GM18909 (cell line): ENCODE data around the gene CETN2.

Source experiments
- ATAC-seq: cut with Tn5 transposase; IDR thresholded peaks from one replicate; pipeline ENCODE4 v1.9.1; 2021; ENCODE audit warnings: mild to moderate bottlenecking; ENCODE audit not compliant: unreplicated experiment, poor library complexity

The CETN2 gene

DNA sequence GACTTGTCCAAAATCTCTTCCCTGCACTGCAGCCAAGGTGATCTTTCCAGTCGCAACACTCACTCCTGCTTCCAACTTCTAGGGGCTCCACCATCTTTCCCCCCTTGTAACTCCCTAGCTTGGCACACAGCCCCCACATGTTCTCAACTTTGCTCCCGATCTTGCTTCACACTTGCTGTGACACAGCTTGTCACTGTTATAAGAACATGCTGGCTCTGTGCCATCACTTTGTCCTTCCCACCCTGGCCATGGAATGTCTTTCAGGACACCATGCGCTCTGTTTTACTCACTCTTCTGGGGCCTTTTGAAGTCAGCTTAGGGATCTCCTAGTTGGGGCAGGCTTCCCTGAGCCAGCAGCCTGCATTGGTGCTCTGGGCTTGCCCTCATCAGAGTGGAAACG is 2.8 kb upstream of the CETN2 start:
- ATAC-seq, result no peak

DNA sequence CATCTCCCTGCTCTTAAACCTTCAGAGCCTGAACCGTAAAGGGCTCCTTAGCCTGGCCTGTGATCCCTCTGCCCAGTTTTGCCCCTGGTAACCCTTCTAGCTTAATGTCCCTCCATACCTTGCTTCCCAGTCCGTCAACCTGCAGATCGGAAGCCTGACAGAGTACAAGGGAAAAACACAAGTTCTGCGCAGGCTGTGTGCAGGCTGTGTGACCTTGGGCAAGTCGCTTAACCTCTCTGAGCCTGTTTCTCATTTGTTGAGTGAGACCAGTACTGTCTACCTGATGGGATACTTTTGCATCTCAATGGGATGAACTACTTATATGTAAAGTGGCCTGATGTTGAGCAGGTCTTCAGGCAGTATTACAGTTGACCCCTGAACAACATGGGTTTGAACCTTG is 2.0 kb upstream of the CETN2 start:
- ATAC-seq, result no peak

DNA sequence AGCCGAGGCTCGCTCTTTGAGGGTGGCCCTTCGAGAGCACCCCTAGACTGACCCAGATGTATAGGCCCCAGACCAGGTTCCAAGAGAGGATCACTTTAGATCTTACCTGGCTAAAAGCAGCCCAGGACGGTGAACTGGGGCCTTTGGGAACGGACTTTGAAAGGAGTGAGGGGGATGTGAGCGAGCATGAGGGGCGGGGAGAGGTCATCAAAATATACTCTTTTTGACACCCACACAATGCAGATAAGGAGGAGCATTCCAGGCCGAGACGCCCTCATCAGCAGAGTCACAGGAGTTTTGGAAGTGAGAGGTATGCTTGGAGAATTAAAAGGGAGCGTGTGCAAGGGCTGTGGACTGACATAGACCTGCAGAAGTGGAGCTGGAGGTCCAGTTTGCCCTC is 834 bp upstream of the CETN2 start:
- ATAC-seq, result no peak

DNA sequence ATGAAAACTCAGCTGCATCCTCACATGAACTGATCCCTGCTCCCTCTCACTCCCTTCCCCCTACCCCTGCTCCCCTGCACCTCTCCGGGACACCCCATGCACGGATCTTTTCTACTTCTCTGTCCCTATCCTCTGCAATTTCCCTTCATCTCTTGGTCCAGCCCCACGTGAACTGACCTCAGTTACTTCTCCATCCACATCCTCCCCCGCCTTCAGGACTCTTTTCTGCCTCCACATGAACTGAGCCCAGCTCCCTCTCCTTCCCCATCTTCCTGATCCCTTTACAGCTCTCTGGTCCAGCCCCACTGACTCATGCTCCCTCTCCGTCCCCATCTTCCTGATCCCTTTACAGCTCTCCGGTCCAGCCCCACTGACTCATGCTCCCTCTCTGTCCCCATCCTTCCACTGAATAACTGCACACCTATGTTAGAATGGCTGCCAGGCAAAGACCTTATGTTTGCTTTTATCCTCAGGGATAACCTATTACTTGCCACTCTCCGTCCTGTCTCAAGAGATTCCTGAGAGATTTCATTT is 5.6 kb downstream of the CETN2 start:
- no peak for ATAC-seq

DNA sequence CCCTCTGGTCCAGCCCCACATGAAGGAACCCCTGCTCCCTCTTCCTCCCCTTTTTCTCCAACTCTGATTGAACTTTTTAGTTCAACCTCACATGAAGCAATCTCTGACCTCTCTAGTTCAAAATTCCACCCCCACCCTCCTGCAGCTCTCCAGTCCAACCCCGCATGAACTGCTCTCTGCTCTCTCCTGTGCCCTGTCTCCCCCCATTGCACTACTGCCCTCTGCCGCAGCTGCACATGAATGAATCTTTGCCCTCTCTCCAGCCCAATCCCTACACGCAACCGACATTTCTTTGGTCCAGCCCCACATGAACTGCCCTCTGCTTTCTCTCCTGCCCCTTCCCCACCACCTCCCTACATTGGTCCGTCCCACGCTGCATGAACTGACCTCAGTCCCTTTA is 6.9 kb downstream of the CETN2 start:
- ATAC-seq, result no peak

DNA sequence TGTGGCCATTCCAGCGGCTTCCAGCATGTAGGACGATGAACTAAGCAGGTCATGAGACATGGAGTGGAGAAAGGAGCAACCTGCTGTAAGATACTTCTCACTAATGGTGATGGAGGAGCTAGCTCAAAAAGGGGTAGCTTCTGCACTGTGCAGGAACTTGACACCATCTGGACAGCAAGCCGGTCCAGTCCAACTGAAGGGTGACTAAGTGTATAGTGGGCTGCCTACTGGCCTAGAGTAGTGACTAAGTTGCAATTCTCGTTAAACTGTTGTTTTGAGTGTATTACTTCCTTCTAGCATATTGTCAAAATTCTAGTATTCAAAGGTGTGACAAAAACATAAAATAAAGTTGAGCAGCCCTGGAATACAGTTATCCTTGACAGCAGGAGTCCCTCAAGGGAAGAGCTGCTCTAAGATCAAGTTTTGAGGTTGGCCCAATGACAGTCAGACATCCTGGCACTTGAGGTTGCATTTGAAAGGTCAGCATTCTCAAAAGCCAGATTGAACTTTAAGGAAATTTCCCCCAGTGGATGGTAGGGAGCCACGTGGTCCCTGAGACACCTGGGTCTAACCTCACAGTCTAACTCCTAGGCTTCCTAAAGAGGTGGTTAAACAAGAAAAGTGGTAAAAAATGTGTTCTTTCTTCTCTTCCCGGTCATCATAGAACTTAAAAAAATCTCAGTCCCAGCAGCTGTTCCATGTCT is 8.0 kb downstream of the CETN2 start:
- no peak for ATAC-seq

DNA sequence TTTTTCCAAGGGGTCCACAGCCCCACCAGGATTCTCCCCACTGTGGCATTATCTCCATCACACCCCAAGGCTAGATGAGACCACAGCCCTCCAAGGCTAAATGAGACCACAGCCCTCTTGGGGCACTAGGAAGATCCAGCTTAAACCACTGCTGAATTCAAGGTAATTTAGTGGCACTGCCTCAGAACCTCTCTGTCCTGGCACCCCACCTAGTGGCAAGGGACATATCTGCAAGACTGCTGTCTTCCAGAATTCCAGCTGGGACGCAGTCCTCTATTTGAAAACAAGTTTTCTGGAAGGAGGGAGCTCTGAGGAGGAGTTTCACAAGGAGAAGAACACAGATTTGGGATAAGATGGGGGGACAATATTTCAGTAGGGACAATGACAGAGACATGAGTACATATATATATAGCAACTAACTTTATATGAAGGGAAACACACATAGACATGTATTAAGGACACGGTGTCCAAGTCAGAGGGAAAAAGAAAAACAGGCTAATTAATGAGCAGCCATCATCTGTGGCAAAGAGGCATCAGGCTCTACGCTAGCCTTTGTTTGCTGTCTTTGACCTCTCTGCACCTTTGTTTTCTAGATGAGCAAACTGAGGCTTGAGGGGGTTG is 9.3 kb downstream of the CETN2 start:
- no peak for ATAC-seq

DNA sequence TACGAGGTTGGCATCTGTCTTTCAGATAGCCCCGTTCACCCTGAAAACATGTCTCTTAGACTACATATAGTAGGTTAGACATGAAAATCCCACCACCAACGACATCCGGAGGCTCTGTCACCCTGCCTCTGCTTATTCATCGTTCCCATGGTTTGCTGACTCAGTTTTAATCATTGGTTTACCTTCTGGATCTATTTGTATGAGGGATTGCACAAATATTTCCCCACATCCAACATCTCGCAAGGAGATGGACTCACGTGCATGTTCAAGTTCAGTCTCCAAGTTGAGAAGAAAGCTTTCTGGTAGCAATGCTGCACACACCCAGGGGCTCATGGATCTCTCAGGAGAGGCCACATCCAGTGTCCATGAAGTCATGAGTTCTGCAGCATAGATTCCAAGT is 10.8 kb downstream of the CETN2 start:
- no peak for ATAC-seq

DNA sequence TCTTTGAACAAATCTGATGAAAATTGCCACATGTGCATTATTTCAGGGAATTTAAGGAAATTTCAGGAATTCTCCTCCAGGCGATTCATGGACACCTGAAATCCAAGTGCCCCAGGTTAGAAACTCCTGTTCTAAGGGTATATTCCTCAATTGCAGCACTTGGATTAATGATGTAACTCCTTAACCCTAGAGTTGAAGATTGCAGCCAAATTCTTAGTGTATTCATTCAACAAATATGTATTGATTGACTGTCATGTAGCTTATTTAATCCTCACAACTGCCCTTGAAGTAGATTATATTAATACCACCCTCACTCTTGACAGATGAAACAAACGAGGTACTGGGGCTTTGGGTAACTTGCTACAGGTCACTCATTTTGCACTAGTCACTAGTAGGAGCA is 11.3 kb downstream of the CETN2 start:
- ATAC-seq, result no peak

DNA sequence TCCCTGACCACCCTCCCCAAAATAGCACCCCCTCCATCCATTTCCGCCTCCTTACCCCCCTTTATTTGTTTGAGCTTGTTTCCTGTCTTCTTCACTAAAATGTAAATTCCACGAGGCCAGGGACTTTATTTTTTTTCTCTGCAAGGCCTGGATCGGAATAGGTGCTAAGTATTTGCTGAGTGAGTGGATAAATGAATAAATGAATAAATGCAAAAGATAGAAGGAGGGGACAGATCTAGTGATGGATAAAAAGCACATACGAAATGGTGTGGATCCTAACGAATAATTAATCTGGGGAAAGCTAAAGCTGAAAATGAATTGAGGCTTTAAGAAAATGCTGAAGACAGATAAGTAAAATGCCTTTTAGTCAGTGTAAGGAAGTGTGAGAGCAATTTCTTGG is 12.2 kb downstream of the CETN2 start:
- ATAC-seq, result no peak

DNA sequence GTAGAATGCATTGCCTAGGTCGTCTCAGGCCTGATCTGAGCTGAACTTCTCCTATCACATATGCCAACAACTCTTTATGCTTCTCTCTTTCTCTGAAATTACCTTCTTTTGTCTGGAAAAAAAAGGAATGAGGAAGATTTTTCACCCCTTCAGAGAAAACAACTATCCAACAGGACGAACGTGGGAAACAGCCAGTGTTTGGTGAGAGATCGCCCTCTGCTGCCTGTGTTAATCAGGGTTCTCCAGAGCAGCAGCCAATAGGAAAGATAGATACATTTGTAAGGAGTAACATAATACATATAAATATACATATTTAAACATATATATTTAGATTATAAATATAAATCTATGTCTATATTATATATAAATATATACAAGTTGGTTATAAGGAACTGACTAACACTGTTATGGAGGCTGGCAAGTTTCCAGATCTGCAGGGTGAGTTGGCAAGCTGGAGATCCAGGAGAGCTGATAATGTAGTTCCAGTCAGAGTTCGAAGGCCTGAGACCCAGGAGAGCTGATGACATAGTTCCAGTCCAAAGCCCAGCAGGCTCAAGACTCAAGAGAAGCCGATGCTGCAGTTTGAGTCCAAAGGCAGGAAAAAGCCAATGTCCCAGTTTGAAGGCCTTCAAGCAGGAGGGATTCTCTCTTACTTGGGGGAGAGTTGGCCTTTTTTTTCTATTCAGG is 13.3 kb downstream of the CETN2 start:
- ATAC-seq, result no peak

DNA sequence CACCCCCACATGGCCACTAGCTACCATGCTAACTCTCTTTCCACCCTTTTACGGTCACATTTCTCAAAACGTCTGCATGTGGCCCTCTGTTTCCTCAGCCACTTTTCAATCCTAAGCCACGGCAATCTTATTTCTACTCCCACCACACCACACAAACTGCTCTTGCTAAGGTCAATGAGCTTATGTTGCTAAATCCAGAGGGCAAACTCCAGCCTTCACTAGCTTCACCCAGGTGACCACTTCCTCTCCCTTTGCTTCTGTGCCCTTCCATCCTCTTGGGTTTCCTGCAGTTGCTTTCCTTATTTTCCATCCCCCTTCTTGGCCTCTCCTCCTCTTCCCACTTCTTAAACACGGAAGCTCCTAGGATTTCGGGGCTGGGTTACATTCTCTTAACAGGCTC is 16.5 kb downstream of the CETN2 start:
- no peak for ATAC-seq

DNA sequence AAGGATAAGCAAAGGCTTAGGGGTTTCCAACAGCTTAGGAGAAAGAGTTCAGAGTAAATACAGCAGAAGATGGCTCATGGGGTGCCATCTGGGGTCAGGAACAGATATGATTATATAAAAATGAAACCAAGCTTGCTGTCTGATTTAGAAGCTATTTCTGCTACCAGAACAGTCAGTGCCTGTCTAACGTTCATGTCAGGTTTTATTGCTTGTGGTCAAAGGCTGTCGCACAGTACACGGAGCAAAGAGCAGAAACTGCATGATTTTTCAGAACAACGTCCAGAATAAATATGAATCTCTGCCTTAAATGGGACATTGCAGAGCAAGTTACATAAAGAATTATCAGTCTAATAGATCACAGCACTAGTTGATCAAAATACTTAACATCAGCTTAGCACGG is 17.4 kb downstream of the CETN2 start:
- ATAC-seq, result no peak

DNA sequence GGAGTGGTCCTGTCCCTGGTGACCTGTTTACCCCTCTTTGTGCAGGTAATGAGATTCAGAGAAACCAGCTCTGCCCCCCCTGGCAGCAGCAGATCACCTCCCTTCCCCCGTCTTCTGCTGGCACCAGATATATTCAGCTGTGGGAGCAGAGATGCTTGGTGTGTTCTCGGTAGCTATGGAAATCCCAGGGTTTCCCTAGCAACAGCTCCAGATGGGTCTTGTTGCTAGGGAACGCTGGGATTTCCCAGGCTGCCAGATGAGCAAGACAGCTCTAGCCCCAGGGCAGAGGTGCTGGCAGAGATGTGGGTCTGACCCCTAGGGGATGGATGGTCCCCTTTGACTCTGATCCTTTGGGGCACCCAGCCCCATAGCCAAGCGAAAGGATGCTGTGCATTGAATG is 20.2 kb downstream of the CETN2 start:
- no peak for ATAC-seq

DNA sequence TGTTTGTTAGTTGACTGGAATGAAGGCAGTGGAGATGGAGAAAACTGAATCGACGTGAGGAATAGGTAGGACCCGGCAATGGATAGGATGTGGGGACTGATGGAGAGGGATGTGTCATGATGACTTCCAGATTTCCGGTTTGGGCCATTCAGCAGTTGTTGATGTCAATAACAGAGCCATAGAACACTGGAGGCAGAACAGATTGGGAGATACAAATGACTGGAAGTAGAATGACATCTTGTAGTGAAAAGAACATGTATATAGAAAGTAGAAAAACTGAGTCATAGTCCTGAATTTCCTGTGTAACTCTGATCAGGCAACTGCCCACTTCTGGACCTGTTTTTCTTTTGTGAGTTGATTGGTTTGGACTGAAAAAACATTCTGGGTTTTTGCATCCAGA is 24.5 kb downstream of the CETN2 start:
- no peak for ATAC-seq

DNA sequence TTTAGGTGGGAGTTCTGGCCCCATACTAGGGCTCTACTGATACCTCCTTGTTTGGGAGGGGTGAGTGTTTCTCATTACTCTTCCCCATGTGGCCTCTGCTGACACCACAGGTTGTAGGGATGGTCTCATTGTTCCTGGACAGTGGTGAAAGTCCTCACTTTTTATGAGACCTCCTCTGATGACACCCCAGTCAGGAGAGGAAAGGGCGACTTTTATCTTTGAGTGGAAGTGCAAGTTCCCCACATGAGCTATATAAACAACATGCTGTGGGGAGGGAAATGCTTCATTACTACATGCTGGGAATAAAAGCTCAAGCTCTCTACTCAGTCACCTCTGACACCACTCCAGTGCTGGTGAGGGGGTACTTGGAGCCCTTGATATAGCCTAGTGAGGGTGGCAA is 31.6 kb downstream of the CETN2 start:
- no peak for ATAC-seq

DNA sequence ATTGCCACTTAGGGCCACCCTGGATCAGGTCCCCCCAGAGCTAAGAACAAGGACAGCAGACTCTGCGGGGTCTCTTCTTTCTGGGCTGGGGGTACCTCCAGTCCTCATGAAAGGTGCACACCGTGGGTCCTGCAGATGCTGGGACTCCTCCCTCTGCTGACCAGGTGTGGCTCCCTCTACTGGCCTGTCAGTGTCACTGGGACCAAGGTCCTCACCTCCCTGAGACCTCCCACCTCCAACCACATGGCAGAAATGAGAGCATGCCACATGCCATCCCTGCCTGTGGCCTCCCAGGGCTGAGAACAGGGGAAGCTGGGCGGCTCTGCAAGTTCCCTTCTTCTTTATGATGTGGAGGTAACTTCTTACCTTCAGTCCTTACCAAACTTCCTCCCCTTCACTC is 43.5 kb downstream of the CETN2 start:
- peak; percentile 88 for ATAC-seq
